ENCODE data around the gene MTA3. TPM values are rescaled to one million over a fixed set of nuclear protein-coding genes. Genes with fewer than 3 reads are reported as not detected.

The MTA3 gene
- total RNA-seq, 1 experiment from 2014 or later: 57.1 TPM

DNA sequence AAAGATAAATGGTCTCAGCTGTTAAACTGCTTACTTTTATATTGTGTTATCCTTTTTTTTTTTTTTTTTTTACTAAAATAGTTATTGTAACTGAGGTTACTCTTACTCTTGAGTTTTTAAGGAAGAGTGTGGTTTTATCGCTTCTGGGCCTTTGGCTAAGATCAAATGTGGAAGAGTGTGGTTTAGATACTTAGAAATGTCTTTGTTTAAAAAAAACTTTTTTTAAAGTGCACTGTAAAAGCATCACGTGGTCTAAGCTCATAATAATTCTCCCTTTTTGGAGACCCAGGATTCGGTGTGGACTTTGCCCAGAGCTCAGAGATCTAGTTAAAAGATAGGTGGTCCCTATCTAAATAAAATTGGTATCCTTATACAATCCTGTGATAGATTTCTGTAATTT lies 207.4 kb downstream of the MTA3 start:
- no peaks in the 10 kb centered on the region for H3K27me3 ChIP-seq (replicated peaks; ENCODE audit: insufficient read depth, low read depth, low read length, poor library complexity)
- ChIA-PET CTCF (no interaction called here), POLR2A (ENCODE audit: low non-redundant PET) (no interaction called here)
- no peaks in the 10 kb centered on the region for H3K36me3 ChIP-seq (ENCODE audit: insufficient read depth, low read length, poor library complexity, severe bottlenecking)
- no TSS peak for BruUV-seq (replicated peaks)
- no peak overlapping the region for H3K27ac ChIP-seq (ENCODE audit: low read depth, low read length, poor library complexity, severe bottlenecking)
- DNase-seq (ENCODE audit: low spot score): no peak
- H3K4me1 ChIP-seq (ENCODE audit: insufficient read depth, low read length, poor library complexity, severe bottlenecking): no peaks in the 10 kb centered on the region
- intact Hi-C loops (cut with micrococcal nuclease; ENCODE audit: unreplicated experiment): no loop called here
- no peak overlapping the region for H3K4me3 ChIP-seq (ENCODE audit: low read depth, low read length, poor library complexity, severe bottlenecking)
- no peaks in the 10 kb centered on the region for H3K9me3 ChIP-seq (ENCODE audit: low read depth, low read length, poor library complexity, severe bottlenecking)
- TF ChIP-seq EZH2 (IDR thresholded peaks at IDR 0.05; ENCODE audit: borderline replicate concordance, low read depth, low read length, poor library complexity, severe bottlenecking): no peak

- no peak overlapping the region for H3K27ac ChIP-seq (ENCODE audit: low read depth, low read length, poor library complexity, severe bottlenecking)
- H3K4me3 ChIP-seq (ENCODE audit: low read depth, low read length, poor library complexity, severe bottlenecking): no peak overlapping the region
- CTCF ChIA-PET: no interaction called here
- H3K9me3 ChIP-seq (ENCODE audit: low read depth, low read length, poor library complexity, severe bottlenecking): no peaks in the 10 kb centered on the region
- intact Hi-C loops (cut with micrococcal nuclease; ENCODE audit: unreplicated experiment): no loop called here
- H3K36me3 ChIP-seq (ENCODE audit: insufficient read depth, low read length, poor library complexity, severe bottlenecking): no peaks in the 10 kb centered on the region
- H3K4me1 ChIP-seq (ENCODE audit: insufficient read depth, low read length, poor library complexity, severe bottlenecking): no peaks in the 10 kb centered on the region
- POLR2A ChIA-PET (ENCODE audit: low non-redundant PET): interaction anchor here (0.7 kb wide), 1 partner anchor 23 kb away, joined by 3 read pairs; no protein-coding TSS in a partner anchor
- no peak for DNase-seq (ENCODE audit: low spot score)
- H3K27me3 ChIP-seq (replicated peaks; ENCODE audit: insufficient read depth, low read depth, low read length, poor library complexity): no peaks in the 10 kb centered on the region
- BruUV-seq (replicated peaks): no TSS peak
- TF ChIP-seq EZH2 (IDR thresholded peaks at IDR 0.05; ENCODE audit: borderline replicate concordance, low read depth, low read length, poor library complexity, severe bottlenecking): no peak
- TF ChIP-seq, protein P1, sequence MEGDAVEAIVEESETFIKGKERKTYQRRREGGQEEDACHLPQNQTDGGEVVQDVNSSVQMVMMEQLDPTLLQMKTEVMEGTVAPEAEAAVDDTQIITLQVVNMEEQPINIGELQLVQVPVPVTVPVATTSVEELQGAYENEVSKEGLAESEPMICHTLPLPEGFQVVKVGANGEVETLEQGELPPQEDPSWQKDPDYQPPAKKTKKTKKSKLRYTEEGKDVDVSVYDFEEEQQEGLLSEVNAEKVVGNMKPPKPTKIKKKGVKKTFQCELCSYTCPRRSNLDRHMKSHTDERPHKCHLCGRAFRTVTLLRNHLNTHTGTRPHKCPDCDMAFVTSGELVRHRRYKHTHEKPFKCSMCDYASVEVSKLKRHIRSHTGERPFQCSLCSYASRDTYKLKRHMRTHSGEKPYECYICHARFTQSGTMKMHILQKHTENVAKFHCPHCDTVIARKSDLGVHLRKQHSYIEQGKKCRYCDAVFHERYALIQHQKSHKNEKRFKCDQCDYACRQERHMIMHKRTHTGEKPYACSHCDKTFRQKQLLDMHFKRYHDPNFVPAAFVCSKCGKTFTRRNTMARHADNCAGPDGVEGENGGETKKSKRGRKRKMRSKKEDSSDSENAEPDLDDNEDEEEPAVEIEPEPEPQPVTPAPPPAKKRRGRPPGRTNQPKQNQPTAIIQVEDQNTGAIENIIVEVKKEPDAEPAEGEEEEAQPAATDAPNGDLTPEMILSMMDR (conservative IDR thresholded peaks at IDR 0.05; ENCODE audit: low read depth, low read length): no peak
These were observed 209.7 kb downstream of the MTA3 start for GRCh38 chr2:42777883-42778805.

DNA sequence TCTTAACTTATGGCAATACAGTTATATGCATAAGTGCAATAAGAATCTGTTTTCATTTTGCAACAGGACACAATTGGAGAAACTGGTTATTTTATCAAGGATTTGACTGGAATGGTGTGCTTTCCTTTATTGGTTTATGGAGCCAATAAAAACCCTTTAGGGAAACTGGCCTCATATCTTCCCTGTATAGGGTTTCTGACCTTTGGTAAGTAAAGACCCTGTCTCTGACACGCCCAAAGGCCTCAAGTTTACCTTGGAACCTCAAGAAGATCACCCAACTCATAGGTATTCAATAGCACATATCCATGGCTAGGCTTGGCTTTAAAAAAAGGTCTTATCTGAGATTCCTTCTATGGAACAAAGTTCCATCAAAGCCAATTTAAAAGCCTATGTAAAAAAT lies 212.7 kb downstream of the MTA3 start:
- DNase-seq (ENCODE audit: low spot score): no peak
- Histone ChIP-seq H3K36me3 (ENCODE audit: insufficient read depth, low read length, poor library complexity, severe bottlenecking) (no peaks in the 10 kb centered on the region), H3K9me3 (ENCODE audit: low read depth, low read length, poor library complexity, severe bottlenecking) (no peaks in the 10 kb centered on the region), H3K27me3 (replicated peaks; ENCODE audit: insufficient read depth, low read depth, low read length, poor library complexity) (no peaks in the 10 kb centered on the region), H3K27ac (ENCODE audit: low read depth, low read length, poor library complexity, severe bottlenecking) (no peak overlapping the region), H3K4me3 (ENCODE audit: low read depth, low read length, poor library complexity, severe bottlenecking) (no peak overlapping the region), H3K4me1 (ENCODE audit: insufficient read depth, low read length, poor library complexity, severe bottlenecking) (no peaks in the 10 kb centered on the region)
- TF ChIP-seq, protein P1 (conservative IDR thresholded peaks at IDR 0.05; ENCODE audit: low read depth, low read length): no peak
- TF ChIP-seq EZH2 (IDR thresholded peaks at IDR 0.05; ENCODE audit: borderline replicate concordance, low read depth, low read length, poor library complexity, severe bottlenecking): no peak
- BruUV-seq (replicated peaks): no TSS peak
- intact Hi-C loops (cut with micrococcal nuclease; ENCODE audit: unreplicated experiment): no loop called here
- POLR2A ChIA-PET (ENCODE audit: low non-redundant PET): no interaction called here
- CTCF ChIA-PET: no interaction called here

All from A673 (cell line).